Smooth muscle cell of trachea (primary cell): ENCODE results near the gene CRIP3. TPM values are rescaled to one million over a fixed set of nuclear protein-coding genes. Genes with fewer than 3 reads are reported as not detected.

Experiments
- total RNA-seq: library from RNA; depleted of rRNA; stranded (reverse); fragments of >200 nt; gene quantifications from 2 replicates; pipeline ENCODE4 v1.2.1, GENCODE V29; 2014

Gene CRIP3
- 0.44 TPM in 1 of 2 replicates, not detected in the other for total RNA-seq

GRCh38 chr6:43308101-43308989 lies at the start of gene CRIP3:
TSS of gene CRIP3 (minus strand) at chr6:43308826. CDS start at chr6:43308792, 34 bp downstream.

GRCh38 chr6:43297644-43298564 lies 10.7 kb downstream of the CRIP3 start, which contains the start of gene SLC22A7:
TSS of gene SLC22A7 (plus strand) at chr6:43298260. CDS start at chr6:43298359, 99 bp downstream.

Other genes starting within 250 kb of the CRIP3 start
- 11.6 and 12.2 TPM in 2 replicates for gene MRPL2, start 249.4 kb downstream of the CRIP3 start, total RNA-seq
- 12.7 and 21.8 TPM in 2 replicates for gene KLC4, start 249.2 kb downstream of the CRIP3 start, total RNA-seq
- gene PTK7, start 232.5 kb downstream of the CRIP3 start, total RNA-seq, result 71.3 and 213 TPM in 2 replicates
- 12.8 and 19.8 TPM in 2 replicates for gene SRF, start 137.6 kb downstream of the CRIP3 start, total RNA-seq
- gene CUL9, start 126.6 kb downstream of the CRIP3 start, total RNA-seq, result 34.5 and 44.2 TPM in 2 replicates
- gene DNPH1, start 79.3 kb downstream of the CRIP3 start, total RNA-seq, result 50.0 and 78.0 TPM in 2 replicates
- under 0.01 TPM in 1 of 2 replicates, not detected in the other for gene TTBK1, start 65.3 kb downstream of the CRIP3 start, total RNA-seq
- not detected in 2 replicates for gene SLC22A7, start 10.6 kb downstream of the CRIP3 start, total RNA-seq
- gene ZNF318, start 60.8 kb upstream of the CRIP3 start, total RNA-seq, result 9.1 and 9.3 TPM in 2 replicates
- 20.1 and 23.7 TPM in 2 replicates for gene ABCC10, start 118.7 kb upstream of the CRIP3 start, total RNA-seq
- gene DLK2, start 146.7 kb upstream of the CRIP3 start, total RNA-seq, result 0.66 TPM in 1 of 2 replicates, not detected in the other
- gene TJAP1, start 168.7 kb upstream of the CRIP3 start, total RNA-seq, result 11.2 and 12.4 TPM in 2 replicates
- 0.15 and 0.50 TPM in 2 replicates for gene LRRC73, start 201.5 kb upstream of the CRIP3 start, total RNA-seq
- 92.6 and 152 TPM in 2 replicates for gene YIPF3, start 208.1 kb upstream of the CRIP3 start, total RNA-seq
- 26.6 and 27.2 TPM in 2 replicates for gene POLR1C, start 208.3 kb upstream of the CRIP3 start, total RNA-seq